ENCODE results near the gene JKAMP.
A peak's percentile ranks its signal among the peaks of the same experiment; 100 is the strongest.

Gene JKAMP

DNA sequence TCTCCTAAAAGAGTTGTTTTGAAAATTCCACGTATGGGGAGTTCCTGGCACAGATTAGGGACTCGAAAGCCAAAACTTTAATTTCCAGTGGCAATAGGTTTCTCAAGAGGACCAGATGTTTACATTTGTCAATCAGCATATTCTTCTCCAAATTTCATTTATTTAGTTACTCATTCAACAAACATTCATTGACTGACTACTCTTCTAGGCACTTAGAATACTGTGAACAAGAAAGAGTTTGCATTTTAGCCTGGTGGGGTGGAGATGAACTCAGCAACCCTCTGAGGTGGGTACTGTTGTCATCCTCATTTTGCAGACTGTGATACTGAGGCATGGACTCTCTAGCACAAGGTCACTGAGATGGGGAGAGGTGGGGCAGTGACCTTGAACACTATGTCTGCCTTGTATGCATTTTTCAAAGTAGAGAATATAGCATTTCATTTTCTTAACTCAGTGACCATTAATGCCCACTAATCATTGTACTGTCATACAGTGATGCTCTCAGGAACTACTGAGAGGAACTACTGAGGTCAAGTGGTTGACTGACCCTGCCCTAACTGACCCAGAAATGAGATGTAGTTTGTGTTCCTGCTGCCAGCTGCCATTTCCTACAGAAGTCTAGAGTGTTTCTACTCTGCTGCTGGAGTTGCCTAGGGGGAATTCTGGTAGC lies 2.3 kb upstream of the JKAMP start:
- no peak for DNase-seq

DNA sequence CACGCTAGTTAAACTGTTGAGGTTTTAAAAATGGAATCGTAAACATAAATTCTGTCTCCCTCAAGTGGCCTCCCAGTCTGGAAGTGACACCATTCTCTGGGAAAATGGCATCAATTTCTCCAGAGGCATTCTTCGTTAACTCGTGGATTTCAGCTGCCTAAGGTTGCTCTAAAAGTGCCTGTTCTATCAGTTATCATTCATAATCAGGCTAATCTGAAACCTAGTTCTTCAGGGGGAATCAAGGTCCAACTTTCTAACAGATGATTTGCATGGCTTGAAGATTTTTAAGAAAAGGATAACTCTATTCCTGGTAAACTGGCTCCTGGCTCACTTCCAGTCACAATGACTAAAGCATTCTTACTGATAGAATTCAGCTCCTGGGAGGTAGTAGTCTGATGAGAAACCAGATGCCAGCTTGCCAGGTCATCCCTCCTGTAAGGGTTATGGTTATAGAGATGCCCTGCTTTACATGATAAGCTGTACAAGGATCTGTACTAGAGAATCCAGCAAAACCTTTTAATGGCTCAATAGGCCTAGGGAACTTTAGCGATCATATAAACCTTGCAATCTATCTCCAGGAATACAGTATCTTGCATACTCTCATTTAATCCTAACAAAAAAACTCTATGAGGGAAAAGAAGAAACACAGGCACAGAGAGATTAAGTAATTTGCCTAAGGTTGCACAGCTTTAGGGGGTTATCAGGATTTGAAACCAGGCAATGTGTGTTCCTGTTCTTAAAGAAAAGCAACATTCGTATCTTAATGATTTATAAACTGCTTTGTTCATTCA lies 1.6 kb upstream of the JKAMP start:
- no peak for DNase-seq

DNA sequence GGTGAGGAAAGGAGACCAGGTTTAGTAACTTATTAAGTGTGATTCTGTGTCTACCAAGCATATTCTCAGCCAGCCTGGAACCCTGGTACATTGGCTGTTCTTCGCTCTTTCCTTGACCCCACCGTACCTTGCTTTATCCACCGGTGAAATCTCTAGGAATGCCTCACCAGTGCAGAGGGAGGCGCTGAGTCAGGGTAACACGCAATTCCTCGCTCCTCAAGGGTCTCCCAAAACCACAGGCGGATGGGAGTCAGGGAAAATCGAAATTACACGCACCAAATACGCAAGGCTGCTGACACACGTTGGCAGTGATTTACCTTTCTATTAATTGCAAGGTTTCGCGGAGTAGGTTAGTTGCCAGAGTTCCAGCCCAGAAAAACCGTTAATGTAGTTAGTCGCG lies 954 bp upstream of the JKAMP start:
- DNase-seq, result no peak

DNA sequence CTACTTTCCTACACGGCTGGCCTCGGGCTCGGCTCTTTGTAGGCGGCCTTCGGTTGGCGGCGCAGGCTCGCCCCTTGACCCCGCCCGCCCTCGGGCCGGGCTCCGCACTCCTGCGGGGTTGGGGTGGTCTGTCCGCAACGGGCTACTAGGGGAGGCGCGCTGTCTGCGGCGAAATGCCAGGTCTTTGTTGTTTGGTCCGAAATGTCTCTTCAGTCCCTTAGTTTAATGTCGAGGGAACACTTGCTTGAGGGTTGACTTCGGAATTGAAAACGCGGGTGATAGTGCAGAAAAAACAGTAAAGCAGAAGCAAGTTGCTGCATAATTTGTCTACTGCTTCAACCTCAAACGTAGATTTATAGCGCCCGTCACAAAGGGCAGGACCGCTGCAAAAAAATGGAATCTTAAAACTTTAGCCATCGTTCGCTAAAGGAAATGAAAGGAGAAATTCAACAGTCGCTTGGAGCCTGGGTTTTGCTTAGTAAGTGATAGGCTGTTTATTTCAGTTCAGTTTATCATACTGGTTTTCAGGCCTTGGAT lies 390 bp downstream of the JKAMP start:
- DNase-seq, result no peak

DNA sequence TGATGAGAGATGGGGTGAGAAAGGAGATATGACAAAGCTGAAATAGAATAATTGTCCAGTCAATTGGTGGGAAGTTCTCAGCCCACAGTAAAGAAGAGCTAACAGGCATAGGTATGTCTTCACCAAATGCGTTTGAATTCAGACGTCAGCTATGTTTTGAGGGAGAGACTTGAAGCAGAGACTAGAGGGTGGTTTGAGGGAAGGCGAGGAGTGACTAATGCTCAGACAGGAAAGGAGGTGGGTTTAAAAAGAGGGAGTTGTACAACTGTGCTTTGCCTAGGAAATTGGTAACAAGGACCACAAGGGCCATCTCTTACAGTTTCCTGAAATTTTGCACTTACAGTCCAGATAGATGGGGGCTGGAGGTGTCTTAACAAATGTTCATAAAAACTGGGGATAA lies 6.4 kb downstream of the JKAMP start:
- no peak for DNase-seq

DNA sequence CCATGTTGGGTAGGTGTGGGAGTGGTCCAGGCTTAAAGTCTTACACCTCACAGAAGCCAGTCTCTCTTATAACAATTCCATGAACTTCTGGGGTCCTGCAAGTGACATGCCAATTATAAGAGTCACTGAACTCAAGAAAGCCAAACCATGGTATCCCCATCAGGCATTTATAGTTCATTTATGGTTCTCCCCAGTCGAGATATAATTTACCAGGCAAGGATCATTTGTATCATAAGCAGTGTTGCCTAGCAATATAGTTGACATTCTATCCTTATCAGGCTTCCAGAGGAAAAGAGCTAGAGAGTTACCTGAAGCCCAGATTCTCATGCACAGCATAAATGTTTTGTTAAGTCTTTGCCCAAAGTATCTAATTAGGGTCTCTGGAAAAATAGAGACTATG lies 8.1 kb downstream of the JKAMP start:
- DNase-seq, result no peak

DNA sequence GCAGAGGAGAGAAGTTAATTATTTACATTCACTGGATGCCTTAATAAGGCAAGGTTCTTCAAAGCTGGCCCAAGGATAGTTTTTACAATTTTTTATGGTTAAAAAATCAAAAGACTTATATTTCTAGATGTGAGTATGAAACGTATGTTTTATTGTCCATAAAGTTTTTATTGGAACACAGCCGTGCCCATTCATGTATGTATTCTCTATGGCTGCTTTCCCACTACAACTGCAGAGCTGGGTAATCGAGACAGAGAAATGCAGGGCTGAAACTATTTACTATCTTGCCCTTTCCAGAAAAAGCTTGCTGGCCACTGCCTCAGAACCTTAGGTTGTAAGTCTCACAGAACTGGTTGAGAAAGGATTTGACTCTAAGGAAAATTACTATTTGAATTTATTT lies 16.4 kb downstream of the JKAMP start:
- no peak for DNase-seq

DNA sequence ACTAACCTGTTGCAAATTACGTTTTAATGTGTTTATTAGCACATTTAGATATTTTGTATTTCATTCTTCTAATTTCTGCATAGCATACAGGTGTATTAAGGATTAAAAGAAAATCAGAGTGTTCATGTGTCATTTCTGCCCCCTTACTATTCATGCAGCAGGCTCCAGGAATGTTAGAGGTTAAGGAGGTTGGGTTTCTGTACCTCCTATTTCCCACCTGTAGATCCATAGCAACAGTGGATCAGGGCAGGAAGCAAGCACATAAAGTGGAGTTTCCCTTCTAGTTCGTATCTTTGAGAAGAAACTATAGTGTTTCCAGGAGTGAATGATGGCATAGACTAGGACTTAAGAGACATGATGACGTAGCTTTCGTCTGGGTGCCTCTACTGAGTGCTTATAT lies 18.9 kb downstream of the JKAMP start:
- DNase-seq, result no peak

DNA sequence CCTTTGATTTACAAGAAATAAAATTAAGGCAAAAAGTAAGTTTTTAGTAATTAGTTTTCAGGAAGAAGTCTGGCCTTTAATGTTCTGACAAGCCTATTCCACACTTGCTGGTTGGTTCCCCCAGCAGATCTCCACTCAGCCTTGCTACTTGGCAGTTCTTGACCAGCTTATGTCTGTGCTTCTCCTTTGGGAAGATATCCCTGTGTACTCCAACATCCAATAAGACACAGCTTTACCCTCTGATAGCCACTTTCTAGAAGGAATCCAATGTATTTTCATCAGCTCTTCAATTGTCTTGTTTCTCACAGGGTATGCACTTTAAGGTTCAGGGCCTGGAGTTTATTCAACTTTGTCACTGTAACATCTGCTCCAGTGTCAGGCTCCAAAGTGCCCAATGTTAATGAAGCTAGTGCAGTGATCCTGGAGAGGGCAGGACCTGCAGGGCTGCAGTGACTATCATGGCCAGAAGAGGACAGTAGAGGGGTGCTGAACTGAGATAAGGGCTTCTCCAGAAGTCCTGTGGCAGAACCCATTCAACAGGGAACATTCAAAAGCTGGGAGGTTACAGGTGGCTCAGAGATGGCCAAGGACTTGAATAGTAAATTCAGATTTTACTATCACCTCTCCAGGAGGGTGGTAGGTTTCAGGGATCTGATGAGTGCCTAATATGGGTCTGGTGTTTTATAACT lies 22.9 kb downstream of the JKAMP start:
- DNase-seq, result peak; percentile 46

DNA sequence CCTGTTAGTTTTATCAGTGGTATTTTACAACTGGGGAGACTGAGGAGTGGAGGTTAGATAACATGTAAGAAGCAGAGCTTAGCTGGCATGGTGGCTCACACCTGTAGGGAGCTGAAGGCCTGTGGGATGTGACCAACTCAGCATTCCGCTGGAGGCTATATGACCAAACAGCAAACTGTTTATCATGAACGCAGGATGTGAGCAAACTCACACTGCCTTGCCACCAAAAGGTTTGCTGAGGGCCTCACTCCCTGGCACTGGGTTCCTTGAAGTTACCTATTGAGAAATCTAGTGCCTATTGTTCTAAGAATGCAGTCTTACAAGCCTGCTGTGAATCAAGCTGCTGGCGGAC lies 23.4 kb downstream of the JKAMP start:
- DNase-seq, result no peak

DNA sequence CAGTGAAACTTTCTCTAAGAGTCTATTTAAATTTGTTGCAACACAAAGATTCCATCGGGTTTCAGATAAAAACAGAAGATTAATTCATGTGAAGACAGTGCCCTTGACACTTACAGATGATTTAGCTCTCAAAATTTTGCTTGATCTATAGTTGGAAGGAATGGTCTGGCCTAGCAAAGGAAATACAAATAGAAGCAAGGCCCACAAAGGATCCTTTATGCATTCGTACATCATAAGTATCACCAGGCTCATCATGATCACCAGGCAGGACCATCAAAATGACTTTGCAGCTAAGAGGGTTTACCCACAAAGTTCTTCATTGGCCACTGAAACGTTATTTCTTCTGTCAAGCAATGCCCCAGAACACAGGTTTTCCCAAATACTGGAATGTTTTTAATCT lies 24.8 kb downstream of the JKAMP start:
- no peak for DNase-seq

DNA sequence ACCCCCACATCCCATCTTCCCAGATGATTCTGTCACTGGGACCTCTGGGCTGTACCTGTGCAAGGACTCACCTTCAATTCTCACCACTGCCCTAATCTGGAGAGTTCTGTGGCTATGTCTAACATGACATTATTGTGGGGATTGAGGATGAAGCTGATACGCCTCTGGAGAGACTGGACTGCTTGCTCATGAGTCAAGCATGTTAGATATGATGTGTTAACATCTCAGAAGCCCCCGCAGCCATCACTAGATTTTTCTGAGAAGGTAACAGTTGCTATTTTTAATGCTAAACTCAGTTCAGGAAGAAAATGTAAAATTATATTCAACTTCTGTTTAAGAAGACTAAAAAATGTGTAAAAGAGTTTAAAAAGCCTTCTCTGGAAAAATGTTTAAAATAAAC lies 25.7 kb downstream of the JKAMP start:
- no peak for DNase-seq

DNA sequence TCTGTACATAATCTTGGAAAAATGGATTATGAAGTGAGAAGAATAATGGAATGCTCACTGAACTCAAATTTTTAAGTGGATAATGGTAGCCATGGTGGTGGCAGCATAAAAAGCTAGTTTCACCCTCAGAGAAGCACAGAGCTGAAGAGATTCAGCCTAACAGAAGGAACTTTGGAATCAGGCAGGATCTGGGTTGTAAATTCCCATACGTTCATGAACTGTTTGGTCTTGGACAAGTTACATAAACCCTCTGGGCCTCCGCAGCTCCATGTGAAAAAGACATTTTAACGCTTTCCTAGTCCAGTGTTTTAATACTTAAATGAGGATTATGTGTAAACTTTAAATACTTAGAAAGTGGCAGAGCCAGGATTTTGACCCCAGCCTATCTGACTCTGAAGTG lies 26.6 kb downstream of the JKAMP start:
- no peak for DNase-seq

DNA sequence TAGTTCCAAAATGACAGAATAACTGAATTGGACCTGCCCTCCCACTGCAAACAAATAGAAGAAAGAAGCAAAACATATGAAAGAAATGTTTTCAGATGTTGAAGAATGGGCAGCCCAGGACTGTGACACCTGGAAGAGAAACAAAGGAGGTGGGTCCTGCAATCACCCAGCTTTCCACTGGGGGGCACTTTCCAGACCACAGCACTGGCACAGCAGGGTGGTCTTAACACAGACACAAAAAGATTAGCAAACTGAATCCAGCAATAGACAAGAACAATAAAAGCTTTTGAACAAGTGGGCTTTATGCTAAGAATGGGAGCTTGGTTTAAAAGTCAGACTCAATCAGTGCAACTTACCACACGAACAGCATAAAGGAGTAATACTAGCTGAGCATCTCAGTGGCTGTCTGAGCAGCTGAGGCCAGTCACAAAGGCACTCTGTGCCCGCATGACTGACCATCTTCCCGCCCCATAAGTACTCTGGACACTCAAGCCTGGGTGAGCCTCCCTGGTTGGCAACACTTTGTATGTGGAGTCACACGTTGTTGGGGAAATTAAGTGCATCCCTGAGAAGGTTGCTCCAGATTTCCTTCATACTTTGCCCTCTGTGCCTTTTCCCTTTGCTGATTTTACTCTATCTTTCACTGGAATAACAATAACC lies 27.7 kb downstream of the JKAMP start:
- DNase-seq, result peak; percentile 8

DNA sequence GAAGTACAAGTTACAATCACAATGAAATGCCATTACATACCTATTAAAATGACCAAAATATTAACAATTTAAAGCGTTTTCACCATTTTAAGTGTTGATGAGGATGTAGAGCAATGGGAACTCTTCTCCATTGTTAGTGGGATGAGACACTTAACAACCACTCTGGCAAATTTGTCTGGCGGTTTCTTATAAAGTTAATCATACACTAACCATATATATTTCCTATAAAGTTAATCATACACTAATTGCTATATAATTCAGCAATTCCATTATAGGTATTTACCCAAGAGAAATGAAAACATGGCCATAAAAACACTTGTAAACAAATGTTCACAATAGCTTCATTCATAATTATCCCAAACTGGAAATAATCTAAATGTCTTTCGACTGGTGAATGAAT lies 35.9 kb downstream of the JKAMP start:
- no peak for DNase-seq

DNA sequence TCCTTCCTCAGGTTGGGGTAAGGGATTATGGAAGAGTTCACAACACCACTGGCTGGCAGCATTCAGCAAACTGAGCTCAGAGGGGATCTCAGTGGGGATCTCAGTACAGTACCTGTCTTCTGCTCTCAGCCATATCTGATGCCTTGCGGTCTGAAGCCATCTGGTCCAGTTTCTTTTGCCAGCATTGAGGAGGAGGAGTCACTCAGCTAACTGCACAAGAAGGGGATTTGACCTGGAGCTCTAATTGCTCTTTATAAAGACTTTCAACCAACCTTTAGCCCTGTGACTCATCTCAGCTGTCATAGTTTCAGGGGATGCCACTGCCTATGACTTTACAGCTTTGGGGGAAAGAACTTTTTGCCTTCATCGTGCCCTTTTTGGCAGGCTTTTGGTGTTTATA lies 44.9 kb downstream of the JKAMP start:
- no peak for DNase-seq

DNA sequence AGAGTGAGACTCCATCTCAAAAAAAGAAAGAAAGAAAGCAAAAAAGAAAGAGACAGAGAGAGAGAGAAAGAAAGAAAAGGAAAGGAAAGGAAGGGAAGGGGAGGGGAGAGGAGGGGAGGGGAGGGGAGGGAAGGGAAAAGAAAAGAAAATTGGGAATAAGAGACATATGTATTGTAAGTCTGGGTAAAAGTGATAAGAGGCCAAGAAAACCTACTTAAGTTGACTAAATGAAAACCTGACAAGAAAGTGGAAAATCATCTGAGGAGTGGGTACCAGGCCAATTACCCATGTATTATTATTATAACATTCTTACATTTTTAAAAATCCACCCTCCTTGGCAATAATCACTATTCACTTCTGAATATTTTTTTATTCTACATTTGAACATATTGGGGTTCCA lies 46.0 kb downstream of the JKAMP start:
- DNase-seq, result no peak

DNA sequence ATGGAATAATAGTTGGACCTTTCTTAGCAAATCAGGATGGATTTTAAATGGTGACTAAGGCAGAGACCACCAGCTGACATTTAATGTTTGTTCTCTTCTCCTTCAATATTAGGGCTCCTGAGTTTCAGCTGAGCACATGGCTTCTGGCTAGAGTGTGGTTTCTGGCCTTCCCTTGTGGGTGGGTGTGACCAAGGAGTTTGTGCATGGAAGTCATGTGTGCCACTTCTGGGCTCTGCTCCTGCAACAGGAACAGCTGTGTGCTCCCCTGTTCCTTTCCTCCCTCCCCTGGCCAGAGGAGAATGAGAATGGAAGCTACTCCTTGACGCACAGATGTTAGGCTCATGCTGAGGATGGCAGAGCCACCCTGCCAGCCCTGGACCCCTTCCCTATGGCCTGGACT lies 48.1 kb downstream of the JKAMP start:
- DNase-seq, result no peak

DNA sequence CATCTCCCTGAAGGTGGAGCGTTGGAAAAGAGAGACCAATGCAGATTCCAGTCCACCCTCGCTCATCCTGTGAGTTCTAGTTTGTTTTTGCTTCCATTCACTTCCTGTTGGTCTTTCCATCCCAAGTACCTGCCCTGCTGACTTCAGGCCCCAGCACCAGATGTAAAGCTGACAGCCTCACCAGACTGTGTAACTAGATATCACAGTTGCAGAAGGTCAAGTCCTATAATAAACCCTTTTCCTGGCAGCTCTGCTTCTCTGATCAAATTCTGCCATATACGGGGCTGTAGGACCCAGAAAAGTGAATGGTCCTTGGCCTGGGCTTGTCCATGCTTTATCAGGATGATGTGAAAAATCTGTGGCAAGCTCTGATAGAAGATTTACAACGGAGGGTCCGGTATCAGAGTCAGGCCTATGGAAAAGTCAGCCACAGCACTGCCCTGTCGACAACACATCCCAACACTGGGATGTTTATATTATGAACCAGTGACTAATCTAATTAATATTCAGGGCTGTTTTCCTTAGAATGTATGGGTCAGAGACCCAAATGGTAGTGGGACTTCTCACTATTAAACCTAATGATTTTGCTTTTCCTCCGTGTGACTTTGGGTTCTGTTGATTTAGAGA lies 50.2 kb downstream of the JKAMP start:
- DNase-seq, result no peak

DNA sequence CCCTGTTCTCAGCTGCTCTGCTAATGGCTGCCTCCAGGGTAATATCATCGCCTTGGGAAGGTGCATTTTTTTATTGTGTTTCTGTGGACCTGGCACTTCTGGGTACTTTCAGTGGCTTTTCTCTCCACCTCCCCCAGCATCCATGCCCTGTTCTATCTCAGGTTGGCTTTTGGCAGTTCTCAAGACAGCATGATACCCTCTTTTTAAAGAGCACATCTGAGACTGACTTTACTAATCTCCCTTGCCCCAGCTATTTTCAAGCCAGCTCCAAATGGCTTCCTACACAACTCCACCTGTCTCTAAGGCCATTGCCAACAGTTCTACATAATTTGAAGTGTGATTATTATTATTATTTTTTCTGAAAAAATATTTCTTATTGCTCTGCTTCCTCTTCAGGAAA lies 53.2 kb downstream of the JKAMP start:
- no peak for DNase-seq

DNA sequence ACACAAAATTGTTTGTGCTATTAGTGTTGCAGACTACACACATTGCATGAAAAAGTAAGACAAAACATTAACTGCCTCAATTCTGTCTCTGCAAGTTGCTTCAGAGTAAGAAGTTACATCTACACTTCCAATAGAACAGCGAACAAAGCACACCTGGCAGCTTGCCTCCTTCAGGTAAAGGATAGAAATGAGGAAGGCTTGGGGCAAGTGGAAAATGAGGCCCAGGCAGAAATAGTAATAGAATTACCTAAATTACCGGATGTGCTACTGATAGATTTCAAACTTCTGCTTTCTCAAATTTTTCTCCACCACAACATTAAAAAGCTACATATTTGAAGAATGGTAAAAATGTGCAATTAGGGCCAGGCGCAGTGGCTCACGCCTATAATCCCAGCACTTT lies 54.6 kb downstream of the JKAMP start:
- no peak for DNase-seq

DNA sequence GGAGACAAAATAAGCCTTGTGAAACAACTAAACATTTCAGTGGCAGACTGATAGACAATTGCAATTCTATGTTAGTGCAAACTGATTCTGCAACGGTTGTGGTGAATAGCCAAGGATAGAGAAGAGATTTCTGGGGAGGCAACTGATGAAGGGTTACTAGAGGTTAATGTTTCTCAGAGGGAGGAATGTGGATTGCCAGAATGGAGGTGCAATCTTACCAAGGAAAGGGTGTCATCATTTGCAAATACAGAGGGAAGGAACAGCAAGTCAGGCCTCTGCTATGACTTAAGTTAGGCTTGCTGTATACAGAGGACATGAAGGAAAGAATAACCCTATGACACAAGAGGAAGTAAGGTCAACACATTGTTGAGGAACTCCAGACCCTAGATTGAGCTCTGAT lies 56.5 kb downstream of the JKAMP start:
- DNase-seq, result no peak

DNA sequence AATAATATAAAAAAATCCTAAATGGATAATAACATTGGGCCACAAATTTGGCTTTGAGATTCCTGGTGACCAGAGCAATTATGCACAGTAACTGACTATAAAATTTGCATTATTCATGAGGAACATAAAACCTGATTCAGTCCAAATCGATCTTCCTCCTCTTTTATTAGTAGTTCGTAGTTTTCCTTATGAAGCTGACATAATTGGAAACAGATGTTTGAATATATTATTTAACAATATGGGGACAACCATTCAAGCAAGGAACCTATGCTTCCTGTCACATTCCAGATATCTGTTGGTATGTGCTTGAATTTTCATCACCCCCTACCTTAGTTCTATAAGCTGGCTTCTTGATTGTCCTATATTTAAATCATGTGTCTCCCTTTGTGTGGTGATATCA lies 57.4 kb downstream of the JKAMP start:
- no peak for DNase-seq
